GM12891 (cell line): Measurements from ENCODE around the gene SLC22A23.

Experiments
- POLR2A ChIP-seq: IDR thresholded peaks from 2 replicates; pipeline ENCODE4 v1.6.1; 2011; ENCODE audit warnings: low read depth, low read length, control low read depth
- TAF1 ChIP-seq: IDR thresholded peaks from 2 replicates; pipeline ENCODE4 v1.6.1; 2011; ENCODE audit warnings: low read depth, low read length, control low read depth

GRCh38 chr6:3326184-3326971 is 130.5 kb downstream of the SLC22A23 start:
- no peak for TF ChIP-seq TAF1
- TF ChIP-seq POLR2A, result no peak
